ENCODE data around the gene EPHB4. TPM values are rescaled to one million over a fixed set of nuclear protein-coding genes. Genes with fewer than 3 reads are reported as not detected.

EPHB4 gene
- total and polyA plus RNA-seq, 10 of the 15 experiments (the other 5 are each of a cell fraction or from before 2014, with no cell fraction given) = 0.32 to 0.85 (median 0.48) TPM; not detected in 4

DNA sequence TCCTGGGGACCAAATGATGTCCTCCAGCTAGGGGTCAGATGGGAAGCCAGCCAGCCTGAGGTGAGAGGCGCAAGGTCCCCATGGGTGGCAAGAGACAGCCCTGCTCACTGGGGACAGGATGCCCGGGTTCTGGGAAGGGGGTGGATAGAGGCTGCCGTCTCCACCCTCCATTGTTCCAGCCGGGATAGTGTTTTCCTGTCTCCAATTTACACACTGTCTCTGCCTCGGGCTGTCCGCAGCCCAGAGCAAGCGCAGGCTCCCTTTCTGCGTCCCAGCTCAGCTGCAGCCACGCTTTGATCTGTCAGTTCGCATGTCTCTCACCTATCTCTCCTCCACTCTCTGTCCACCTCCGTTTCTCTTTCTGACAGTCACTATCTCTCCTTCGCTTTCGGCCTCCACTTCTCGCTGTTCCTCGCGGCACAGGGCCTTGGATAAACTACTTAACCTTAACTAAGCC is 2.1 kb downstream of the EPHB4 start (continued):
- TF ChIP-seq, protein P1, sequence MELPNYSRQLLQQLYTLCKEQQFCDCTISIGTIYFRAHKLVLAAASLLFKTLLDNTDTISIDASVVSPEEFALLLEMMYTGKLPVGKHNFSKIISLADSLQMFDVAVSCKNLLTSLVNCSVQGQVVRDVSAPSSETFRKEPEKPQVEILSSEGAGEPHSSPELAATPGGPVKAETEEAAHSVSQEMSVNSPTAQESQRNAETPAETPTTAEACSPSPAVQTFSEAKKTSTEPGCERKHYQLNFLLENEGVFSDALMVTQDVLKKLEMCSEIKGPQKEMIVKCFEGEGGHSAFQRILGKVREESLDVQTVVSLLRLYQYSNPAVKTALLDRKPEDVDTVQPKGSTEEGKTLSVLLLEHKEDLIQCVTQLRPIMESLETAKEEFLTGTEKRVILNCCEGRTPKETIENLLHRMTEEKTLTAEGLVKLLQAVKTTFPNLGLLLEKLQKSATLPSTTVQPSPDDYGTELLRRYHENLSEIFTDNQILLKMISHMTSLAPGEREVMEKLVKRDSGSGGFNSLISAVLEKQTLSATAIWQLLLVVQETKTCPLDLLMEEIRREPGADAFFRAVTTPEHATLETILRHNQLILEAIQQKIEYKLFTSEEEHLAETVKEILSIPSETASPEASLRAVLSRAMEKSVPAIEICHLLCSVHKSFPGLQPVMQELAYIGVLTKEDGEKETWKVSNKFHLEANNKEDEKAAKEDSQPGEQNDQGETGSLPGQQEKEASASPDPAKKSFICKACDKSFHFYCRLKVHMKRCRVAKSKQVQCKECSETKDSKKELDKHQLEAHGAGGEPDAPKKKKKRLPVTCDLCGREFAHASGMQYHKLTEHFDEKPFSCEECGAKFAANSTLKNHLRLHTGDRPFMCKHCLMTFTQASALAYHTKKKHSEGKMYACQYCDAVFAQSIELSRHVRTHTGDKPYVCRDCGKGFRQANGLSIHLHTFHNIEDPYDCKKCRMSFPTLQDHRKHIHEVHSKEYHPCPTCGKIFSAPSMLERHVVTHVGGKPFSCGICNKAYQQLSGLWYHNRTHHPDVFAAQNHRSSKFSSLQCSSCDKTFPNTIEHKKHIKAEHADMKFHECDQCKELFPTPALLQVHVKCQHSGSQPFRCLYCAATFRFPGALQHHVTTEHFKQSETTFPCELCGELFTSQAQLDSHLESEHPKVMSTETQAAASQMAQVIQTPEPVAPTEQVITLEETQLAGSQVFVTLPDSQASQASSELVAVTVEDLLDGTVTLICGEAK (IDR thresholded peaks at IDR 0.05; ENCODE audit: borderline replicate concordance) = no peak
- TF ChIP-seq BHLHE40 (IDR thresholded peaks at IDR 0.05; ENCODE audit: borderline replicate concordance in 1 of 2, low read depth in 2 of 2, low read length in 1 of 2) (no peak), CREM (IDR thresholded peaks at IDR 0.05; ENCODE audit: low read depth) (no peak), NBN (IDR thresholded peaks at IDR 0.05) (no peak), TCF3 (IDR thresholded peaks at IDR 0.05; ENCODE audit: borderline replicate concordance, insufficient read depth, low read depth, low read length) (no peak), NRF1 (conservative IDR thresholded peaks at IDR 0.05; ENCODE audit: low read depth, low read length) (no peak)
- TF ChIP-seq, protein P2, sequence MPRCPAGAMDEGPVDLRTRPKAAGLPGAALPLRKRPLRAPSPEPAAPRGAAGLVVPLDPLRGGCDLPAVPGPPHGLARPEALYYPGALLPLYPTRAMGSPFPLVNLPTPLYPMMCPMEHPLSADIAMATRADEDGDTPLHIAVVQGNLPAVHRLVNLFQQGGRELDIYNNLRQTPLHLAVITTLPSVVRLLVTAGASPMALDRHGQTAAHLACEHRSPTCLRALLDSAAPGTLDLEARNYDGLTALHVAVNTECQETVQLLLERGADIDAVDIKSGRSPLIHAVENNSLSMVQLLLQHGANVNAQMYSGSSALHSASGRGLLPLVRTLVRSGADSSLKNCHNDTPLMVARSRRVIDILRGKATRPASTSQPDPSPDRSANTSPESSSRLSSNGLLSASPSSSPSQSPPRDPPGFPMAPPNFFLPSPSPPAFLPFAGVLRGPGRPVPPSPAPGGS (IDR thresholded peaks at IDR 0.05; ENCODE audit: borderline replicate concordance, insufficient read depth, low read depth, low read length, poor library complexity, severe bottlenecking) = no peak
